Osteocyte (in vitro differentiated cells): Measurements from ENCODE around the gene DIPK2A. TPM values are rescaled to one million over a fixed set of nuclear protein-coding genes. Genes with fewer than 3 reads are reported as not detected.

Experiments
- DNase-seq: peaks from one replicate; pipeline ENCODE4 v3.0.0; 2021; ENCODE audit warnings: mixed read lengths; ENCODE audit not compliant: unreplicated experiment; ENCODE audit errors: extremely low spot score
- H3K27ac Mint-ChIP-seq: one replicate; pipeline ENCODE4 v1.8.0; 2021; ENCODE audit warnings: mild to moderate bottlenecking, mixed read lengths; ENCODE audit not compliant: unreplicated experiment
- H3K27me3 Mint-ChIP-seq: one replicate; pipeline ENCODE4 v1.8.0; 2021; ENCODE audit warnings: mixed read lengths; ENCODE audit not compliant: unreplicated experiment
- H3K36me3 Mint-ChIP-seq: one replicate; pipeline ENCODE4 v1.8.0; 2021; ENCODE audit warnings: mixed read lengths; ENCODE audit not compliant: unreplicated experiment
- H3K4me1 Mint-ChIP-seq: one replicate; pipeline ENCODE4 v1.8.0; 2021; ENCODE audit warnings: mixed read lengths; ENCODE audit not compliant: unreplicated experiment
- H3K4me3 Mint-ChIP-seq: one replicate; pipeline ENCODE4 v1.8.0; 2021; ENCODE audit warnings: mild to moderate bottlenecking, moderate library complexity, mixed read lengths; ENCODE audit not compliant: unreplicated experiment
- H3K9me3 Mint-ChIP-seq: one replicate; pipeline ENCODE4 v1.8.0; 2021; ENCODE audit warnings: mixed read lengths; ENCODE audit not compliant: unreplicated experiment
- total RNA-seq: library from RNA; stranded (reverse); gene quantifications from 2 replicates; pipeline ENCODE4 v1.2.1, GENCODE V29; 2021
- TF ChIP-seq, protein P1 (sequence below): fragments of 200-600 bp; sonication (generic); IDR thresholded peaks from 2 replicates; pipeline ENCODE4 v1.5.0; 2021; ENCODE audit warnings: antibody characterized with exemption, mild to moderate bottlenecking, moderate library complexity

DIPK2A gene
- total RNA-seq, 1 donor from 2014 or later = 54.8 TPM

DNA sequence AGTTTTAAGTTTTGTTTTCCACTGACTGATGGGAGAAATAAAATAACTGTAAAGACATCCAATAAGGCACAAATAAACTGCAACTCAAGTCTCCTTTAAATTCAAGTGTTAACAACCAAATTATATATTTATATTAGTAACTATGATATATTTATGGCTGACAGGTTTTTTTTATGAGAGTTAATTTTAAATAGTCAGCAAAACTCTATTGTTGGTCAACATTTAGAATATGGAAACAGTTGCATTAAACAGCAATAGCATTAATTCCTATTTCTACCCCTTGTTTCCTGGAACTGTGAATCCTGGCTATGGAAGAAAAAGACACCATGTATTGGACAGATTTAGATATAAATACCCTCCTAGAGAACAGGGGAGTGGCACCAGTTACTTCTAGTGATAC lies 16.5 kb upstream of the DIPK2A start:
- Mint-ChIP-seq H3K4me1 (peaks cover 7% of the 10 kb centered on the region), H3K4me3 (no peak overlapping the region), H3K27ac (no peak overlapping the region), H3K27me3 (no peaks in the 10 kb centered on the region), H3K9me3 (peaks cover 19% of the 10 kb centered on the region), H3K36me3 (peaks cover 1% of the 10 kb centered on the region)
- TF ChIP-seq, protein P1, sequence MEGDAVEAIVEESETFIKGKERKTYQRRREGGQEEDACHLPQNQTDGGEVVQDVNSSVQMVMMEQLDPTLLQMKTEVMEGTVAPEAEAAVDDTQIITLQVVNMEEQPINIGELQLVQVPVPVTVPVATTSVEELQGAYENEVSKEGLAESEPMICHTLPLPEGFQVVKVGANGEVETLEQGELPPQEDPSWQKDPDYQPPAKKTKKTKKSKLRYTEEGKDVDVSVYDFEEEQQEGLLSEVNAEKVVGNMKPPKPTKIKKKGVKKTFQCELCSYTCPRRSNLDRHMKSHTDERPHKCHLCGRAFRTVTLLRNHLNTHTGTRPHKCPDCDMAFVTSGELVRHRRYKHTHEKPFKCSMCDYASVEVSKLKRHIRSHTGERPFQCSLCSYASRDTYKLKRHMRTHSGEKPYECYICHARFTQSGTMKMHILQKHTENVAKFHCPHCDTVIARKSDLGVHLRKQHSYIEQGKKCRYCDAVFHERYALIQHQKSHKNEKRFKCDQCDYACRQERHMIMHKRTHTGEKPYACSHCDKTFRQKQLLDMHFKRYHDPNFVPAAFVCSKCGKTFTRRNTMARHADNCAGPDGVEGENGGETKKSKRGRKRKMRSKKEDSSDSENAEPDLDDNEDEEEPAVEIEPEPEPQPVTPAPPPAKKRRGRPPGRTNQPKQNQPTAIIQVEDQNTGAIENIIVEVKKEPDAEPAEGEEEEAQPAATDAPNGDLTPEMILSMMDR = no peak
- no peak for DNase-seq

DNA sequence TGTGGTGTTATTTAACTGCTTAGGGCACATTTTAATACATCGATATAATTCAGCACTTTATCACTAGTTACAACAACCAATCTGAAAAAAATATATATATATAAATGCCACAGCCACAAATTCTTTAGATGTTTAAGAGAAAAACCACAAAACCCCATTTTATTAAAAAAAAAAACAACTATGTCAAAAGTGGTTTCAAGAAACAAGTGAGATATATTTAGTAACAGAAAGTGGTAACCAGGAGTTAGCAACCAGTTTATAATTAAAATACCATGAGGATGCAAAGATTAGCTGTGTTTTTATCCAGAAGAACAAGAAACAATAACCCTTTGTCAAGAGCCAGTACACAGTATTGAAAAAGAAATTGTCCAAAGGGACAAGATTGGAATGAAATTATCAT lies 14.8 kb upstream of the DIPK2A start:
- Mint-ChIP-seq H3K4me3 (no peak overlapping the region), H3K36me3 (peaks cover 1% of the 10 kb centered on the region), H3K9me3 (peaks cover 19% of the 10 kb centered on the region), H3K27ac (no peak overlapping the region), H3K27me3 (no peaks in the 10 kb centered on the region), H3K4me1 (peaks cover 7% of the 10 kb centered on the region)
- TF ChIP-seq, protein P1 = no peak
- no peak for DNase-seq

DNA sequence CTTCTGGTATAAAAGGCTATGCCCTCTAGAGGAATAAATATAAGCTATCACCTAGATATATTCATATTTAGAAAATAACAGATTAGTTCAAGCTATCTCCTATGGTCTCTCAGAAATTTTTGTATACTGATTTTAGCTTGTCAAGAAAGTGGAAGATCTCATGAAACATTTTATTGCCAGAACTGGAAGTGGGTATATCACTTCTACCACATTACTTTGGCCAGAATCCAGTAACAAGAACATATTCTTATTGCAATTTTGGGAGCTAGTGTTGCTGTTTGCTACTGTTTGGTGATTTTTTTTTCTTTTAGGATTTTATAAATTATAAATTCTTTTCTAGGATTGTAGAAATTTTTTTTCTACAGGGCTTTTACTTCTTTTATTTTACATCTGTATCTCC lies 14.2 kb upstream of the DIPK2A start:
- Mint-ChIP-seq H3K4me1 (peaks cover 7% of the 10 kb centered on the region), H3K36me3 (peaks cover 1% of the 10 kb centered on the region), H3K27me3 (no peaks in the 10 kb centered on the region), H3K9me3 (peaks cover 19% of the 10 kb centered on the region), H3K27ac (no peak overlapping the region), H3K4me3 (no peak overlapping the region)
- TF ChIP-seq, protein P1 = no peak
- DNase-seq = no peak

DNA sequence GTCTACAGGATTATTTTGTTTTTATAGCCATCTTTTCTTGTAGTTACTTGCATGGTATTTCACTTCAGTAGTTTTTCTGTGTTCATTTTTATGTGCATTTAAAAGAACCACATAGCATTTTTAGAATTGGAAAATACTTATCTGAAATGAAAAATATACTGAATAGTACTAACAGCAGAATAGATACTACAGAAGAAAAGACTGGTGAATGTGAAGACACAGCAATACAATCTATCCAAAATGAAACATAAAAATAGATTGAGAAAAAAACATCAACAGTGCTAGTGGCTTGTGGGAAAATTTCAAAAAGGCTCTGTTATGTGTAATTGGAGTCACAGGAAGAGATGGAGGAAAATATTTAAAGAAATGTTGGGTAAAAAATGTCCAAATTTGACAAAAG lies 12.7 kb upstream of the DIPK2A start:
- Mint-ChIP-seq H3K27ac (no peak overlapping the region), H3K27me3 (no peaks in the 10 kb centered on the region), H3K4me1 (peaks cover 7% of the 10 kb centered on the region), H3K9me3 (peaks cover 22% of the 10 kb centered on the region), H3K4me3 (no peak overlapping the region), H3K36me3 (peaks cover 1% of the 10 kb centered on the region)
- no peak for DNase-seq
- TF ChIP-seq, protein P1 = no peak

DNA sequence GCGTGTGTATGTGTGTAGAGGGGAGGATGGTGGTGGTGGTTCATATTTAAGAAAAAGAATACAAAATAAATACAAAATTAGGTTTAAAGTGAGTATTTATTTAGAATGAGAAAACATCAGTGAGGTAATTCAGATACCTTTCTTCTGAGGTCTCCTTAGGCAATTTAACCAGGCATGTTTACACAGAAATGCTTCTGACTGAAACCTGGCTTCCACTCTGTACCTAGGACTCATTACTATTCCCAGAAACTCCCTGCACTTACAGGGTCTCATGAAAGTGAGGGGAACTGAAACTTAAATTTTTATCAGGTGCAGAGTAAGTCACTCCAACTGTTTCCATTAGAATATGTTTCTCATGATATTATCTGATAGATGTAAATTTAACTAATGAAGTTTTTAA lies 10.3 kb upstream of the DIPK2A start:
- no peak for DNase-seq
- Mint-ChIP-seq H3K9me3 (peaks cover 22% of the 10 kb centered on the region), H3K27me3 (no peaks in the 10 kb centered on the region), H3K4me3 (no peak overlapping the region), H3K36me3 (peaks cover 1% of the 10 kb centered on the region), H3K4me1 (peaks cover 7% of the 10 kb centered on the region), H3K27ac (no peak overlapping the region)
- TF ChIP-seq, protein P1 = no peak
